ENCODE results near the gene PSTPIP2.
"Not testable (repeated sequence)": the region's sequence is repeated elsewhere in the genome, so short reads cannot be mapped to it uniquely, and the experiment has no call there.

The PSTPIP2 gene

DNA sequence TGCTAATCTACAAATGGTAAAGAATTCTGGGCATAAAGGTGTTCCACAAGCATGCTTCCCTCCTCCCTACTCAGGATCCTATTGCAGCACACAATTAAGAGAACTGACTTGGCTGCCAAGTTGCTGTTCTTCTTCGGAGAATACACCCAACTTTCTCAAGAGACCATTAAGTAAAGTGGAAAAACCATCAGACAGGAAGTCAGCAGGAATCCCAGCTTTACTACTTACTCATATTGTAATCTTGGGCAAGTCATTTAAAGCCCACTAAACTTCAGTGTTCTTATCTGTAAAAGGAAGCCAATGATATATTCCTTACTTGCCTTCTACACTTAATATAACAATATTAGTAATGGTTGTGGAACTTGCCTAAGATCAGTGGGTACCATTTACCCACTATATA, 37.8 kb downstream of the PSTPIP2 start:
- DNase-seq: no peak

DNA sequence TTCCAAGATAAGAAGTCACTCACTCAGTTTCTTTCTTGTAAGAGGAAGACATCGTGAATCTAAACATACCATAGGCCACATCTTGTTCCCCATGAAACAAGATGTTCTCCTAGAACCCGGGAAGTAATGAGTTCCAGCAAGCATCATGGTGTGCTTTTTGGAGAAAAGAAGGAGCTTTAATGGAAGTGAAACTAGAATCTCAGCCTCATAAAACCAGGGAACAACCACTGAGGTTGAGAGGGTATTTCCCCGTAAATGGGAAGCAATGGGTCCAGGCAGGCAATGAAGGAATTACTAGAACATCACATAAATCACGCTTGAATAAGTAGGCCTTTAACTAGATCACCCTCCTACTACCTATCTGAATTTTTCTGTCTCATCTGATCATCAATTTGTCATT, 40.3 kb downstream of the PSTPIP2 start:
- DNase-seq: no peak

DNA sequence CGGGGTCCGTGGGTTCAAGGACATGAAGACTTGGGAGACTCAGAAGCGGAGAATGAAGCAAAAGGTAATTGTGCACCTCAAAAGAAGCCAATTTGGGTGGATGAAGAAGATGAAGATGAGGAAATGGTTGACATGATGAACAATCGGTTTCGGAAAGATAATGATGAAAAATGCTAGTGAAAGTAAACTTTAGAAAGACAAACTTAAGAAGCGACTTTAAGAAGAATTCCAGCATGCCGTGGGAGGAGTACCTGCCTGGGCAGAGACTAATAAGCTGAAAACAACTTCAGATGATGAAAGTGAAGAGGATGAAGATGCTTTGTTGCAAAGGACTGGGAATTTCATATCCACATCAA, 43.5 kb downstream of the PSTPIP2 start:
- DNase-seq: no peak

DNA sequence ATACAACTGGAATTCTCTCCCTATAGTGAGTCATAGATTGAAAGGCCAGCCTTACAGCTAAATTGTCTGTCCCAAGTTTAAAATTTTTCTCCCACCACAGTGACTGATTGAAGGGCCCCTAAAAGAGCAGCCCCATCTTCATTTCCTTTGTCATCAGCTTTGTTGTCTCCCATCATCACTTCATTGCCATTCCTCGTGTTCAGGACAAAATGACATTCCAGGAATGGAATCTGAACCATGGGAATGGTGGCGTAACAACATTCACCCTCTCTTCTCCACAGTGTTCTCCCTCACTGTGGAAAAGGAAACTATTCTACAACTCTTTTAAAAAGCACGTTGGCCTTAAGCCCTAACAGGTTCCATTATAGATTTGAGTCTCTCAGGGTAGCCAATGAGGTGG, 52.1 kb downstream of the PSTPIP2 start:
- DNase-seq: no peak

DNA sequence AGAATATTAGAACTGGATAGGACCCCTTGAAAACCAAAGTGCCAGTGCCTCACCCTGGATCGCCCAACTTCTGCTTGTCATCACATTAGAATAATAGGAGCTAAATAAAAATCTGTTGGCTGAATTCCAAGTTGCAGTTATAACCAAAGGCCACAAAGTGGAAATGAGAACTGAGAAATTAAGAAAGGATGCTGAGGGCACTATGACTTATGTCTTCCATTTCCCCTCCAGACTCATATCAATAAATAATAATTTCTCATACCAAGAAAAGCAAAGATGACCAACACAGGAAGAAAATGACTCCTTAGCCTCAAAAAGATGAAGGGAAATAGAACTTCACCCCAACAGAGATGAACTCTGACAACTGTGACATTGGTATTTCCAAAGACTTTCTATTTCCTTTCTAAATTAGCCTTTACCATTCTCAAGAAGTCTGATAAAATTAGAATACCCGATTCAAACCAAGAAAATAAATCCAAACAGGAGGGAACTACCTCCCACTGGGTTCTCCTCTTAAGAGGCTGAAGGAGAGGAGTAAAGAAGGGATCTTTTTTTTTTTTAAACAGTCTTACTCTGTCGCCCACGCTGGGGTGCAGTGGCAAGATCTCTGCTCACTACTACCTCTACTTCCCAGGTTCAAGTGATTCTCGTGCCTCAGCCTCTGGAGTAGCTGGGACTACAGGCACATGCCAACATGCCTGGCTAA, 58.4 kb downstream of the PSTPIP2 start:
- no peak for DNase-seq

DNA sequence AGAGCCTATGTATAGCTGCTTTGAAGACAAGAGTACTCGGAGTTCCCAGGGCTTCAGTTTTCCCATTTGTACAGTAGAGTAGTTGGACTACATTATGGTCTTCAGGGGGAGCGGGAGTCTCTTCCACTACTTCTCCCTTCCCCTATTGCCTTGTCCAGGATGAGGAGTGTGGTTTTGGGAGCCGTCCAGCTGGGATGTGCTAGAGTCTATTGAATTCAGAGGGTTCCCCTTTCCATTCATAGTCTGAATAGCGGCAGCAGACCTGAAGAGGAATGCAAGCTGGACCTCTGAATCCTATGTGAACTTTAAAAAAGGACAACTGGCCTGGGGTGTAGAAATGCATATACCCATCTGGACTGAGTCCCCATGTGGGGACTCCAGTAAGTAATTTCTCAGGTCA, 61.4 kb downstream of the PSTPIP2 start:
- no peak for DNase-seq

DNA sequence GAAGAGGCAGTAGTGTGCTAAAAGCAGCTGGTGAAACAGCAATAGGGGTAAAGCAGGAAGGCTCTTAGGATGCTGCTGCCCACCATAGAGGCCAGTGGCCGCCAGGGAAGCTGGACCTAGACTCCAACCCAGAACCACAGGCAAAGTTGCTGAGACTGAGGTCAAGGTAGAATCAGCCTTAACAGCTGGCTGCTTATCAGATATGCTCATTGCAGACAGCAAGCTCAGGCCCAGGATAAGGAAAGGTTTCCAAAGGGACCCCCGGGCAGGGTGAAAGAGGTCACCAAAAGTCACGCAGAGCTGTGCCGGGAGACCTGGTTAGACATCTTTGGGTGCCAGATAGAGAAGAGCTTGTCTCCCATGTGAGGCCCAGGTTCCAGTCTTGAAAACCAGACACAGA, 62.0 kb downstream of the PSTPIP2 start:
- no peak for DNase-seq

DNA sequence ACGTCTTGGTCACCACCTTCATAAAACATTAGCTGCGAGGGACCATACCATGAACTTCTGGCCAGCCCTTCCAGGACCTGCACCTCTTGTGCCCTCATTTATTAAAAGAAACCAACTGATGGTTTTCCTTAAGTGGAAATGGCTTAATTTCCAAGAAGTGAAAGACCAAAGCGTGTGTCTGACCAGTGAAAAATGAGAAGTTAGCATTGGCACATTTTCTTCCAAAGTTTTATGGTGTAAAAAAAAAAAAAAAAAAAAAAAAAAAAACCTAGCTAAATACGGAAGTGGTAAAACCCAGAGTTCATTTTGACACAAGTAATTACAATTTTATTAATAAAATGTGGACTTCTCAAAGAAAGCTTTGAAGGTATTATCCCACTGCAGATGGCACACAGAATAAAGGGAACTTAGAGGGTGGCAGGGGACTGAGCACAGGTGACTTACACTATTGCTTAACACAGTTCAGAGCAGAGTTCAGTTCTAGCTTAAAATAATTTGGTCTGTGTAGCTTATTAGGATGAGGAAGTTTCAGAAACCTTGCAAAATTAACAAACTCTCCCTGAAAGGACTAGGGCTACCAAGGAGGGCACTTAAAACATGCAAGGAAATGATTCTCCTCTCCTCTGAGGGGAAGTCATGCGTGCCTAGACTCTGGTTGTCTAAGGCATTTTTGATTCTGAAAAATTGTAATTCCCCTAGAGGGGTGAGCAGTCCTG, 62.8 kb downstream of the PSTPIP2 start:
- no peak for DNase-seq

DNA sequence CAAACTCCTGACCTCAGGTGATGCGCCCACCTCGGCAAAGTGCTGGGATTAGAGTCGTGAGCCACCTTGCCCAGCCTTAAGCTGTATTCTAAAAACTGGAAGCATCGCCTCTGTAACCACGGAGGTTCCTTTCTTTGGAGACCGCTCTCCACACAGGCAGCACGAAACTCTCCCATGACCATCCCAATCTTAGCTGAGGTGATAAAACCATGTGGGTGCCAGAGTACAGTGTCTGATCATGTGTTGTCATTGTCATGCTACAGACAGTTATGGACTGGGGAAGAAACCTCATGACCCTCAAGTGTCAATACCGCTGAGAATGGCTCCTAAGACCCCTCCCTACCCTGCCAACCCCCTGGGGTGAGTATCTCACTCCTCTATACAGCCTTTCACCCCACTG, 63.5 kb downstream of the PSTPIP2 start:
- no peak for DNase-seq

DNA sequence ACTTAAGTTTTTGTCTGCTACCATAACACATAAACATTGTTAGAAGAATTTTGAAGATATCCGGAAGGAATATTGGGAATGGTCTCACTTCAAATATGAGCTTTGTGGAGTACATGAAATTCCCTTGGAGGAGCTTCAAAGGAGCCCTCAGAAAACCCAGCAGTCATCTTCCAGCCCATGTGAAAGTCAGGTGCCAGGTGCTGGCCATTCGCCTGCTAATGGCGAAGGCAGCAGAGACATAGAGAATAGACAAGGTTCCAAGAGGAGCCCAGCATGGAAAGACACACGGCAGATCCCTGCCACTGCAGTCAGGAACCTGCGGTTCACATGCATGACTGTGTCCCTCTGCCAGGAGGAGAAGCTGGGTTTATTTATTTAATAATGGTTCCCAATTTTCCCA, 64.9 kb downstream of the PSTPIP2 start:
- no peak for DNase-seq

DNA sequence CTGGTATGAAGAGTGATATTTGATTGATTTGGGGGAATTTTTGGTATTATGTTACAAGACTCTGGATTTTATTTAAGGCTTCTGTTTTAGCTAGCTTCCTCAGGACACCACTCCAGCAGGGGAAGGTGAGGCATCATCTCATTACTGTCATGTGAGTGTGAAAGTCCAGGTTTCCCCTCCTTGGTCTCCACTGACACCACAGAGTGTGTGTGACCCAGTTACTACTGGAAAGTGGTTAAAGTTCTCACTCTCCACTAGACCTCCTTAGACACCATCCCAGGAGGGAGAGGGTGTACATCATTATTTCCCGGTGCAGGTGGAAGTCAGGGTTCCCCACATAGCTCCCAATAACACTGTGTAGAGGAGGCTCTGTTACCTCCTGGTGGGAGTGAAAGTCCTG, 69.1 kb downstream of the PSTPIP2 start:
- no peak for DNase-seq

DNA sequence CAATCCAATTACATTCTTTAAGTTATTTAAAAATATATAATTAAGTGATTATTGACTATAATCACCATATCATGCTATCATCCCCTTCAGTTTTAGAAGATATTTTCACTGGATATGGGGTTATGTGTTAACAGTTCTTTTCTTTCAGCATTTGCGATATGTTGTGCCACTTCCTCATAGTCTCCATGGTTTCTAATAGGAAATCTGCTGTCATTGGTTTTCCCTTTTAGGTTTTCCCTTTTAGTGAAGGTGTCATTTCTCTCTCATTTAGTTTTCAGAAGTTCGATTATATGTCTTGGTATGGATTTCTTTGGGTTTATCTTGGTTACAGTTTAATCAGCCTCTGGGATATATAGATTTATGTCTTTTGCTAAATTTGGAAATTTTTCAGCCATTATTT, 70.2 kb downstream of the PSTPIP2 start:
- no peak for DNase-seq

DNA sequence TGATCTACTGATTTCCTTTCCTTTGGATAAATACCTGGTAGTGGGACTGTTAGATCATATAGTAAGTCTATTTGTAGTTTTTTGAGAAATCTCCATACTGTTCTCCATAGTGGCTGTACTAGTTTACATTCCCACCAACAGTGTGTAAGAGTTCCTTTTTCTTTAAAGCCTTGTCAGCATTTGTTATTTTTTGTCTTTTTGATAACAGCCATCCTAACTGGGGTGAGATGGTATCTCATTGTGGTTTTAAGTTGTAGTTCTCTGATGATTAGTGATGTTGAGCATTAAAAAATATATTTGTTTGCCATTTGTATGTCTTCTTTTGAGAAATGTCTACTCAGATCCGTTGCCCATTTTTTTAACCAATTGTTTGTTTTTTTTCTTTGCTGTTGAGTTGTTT, 71.0 kb downstream of the PSTPIP2 start:
- no peak for DNase-seq

DNA sequence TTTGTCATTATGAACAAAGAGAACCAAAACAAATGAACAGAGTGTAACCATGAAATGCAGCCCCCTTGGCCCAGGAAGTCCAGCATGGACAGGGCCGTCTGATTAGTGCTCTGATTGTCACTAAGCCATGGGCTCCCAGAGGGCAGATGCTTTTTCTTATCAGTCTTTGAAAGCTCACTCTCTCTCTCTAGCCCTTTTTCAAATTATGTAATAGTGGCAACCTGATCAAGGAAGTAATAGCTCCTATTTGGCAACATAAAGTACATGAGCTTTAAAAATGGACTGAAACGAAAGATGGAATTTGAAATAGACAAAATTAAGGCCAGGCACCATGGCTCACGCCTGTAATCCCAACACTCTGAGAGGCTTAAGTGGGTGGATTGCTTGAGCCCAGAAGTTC, 72.5 kb downstream of the PSTPIP2 start:
- no peak for DNase-seq

DNA sequence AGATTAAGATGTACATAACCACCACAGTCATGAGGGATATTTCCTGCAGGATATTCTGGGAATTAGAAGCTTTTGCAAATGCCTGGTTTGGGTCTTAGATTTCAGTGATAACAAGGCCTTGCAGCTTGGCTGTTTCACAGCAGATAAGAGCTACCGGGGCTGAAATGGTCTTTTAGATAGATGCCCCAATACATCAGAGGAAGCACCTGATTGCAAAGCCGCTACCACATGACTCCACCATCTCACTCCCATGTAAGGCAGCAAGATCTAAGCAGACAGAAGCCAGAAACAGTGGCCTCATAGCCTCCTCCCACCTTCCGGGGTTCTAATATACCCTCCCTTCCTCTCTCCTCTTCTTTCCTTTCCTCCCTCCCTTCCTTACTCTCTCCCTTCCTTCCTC, 73.8 kb downstream of the PSTPIP2 start:
- no peak for DNase-seq

DNA sequence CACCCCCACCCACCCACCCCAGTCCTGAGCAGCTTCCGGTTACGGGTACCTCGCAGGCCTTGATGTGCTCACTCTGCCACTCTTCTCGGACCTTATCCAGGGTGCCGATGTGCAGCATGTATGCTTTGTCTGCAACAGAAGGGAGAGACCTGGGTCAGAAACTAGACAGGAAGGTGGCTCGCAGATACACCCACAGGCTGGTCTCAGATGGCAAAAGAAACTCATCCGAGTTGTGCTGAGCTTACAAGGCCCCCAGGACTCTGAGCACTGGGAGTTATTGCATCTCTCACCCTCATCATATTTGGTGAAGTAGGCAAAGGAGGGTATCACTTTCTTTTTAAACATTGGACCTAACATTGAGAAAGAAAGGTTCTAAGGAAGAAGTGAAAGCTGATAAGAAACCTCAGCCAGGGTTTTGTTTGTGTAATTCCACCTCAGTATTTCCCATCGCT, 74.3 kb downstream of the PSTPIP2 start:
- no peak for DNase-seq

DNA sequence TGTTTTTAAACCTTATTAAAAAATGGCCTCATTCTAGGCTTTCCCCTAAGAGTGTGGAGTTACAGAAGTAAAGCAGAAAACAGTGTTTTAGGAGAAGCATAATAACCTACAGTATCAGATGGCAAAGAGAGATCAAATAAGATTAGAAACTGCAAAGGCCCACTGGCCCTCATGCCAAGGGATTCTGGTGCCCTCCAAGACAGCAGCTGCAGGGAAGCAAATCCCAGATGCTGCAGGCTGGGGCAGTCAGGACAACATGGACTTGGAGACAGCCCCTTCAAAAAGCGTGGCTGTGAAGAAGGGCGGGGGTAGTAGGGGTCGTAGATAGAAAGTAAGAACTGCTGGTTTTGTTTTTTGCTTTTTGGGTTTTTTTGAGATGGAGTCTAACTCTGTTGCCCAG, 76.6 kb downstream of the PSTPIP2 start:
- no peak for DNase-seq

DNA sequence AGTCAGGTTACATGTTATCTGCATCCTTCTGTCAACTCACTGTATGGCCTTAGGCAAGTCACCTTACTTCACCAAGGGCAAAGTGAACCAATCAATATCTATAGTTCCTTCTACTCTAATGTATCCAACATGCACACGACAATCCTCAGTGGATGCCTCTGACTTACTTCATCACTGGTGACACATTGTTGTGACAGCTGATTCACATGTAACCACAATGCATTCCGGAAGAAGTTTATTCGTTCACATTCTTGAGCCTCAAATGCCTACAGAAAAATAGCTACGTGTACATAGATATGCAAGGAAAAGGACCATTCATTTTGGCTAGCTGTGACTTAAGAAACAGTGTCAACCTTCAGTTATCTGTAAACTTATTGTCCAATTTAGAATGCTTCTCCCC, 78.6 kb downstream of the PSTPIP2 start:
- DNase-seq: no peak

DNA sequence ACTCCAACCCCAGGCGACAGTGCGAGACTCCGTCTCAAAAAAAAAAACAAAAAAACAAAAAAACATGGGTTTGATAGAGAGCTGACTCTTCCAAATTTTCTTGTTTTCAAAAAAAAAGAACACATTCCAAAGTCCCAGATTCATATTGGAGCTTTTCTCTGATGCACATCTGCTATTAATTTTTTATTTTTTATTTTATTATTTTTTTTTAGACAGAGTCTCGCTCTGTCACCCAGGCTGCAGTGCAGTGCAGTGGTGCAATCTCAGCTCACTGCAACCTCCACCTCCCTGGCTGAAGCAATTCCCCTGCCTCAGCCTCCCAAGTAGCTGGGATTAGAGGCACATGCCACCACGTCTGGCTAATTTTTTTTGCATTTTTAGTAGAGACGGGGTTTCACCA, 79.5 kb downstream of the PSTPIP2 start:
- not testable (repeated sequence) for DNase-seq

DNA sequence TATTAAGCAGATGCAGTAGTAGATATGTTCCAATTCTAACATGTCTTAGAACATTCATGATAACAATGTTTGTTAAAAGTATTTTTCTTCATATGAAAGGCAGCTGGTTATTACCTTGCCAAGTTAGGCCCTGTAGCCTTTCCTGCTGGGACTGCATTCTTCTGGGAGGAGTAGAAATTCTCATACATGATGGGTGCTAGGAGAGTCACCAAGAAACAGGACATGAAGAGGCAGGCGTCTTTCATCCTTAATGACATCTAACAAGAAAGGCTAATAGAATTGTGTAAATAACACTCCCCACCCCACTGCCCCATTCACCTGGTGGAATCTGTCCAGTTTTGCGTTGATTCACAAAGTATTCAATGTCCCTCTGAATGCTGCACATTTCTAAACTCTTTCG, 80.3 kb downstream of the PSTPIP2 start:
- no peak for DNase-seq

DNA sequence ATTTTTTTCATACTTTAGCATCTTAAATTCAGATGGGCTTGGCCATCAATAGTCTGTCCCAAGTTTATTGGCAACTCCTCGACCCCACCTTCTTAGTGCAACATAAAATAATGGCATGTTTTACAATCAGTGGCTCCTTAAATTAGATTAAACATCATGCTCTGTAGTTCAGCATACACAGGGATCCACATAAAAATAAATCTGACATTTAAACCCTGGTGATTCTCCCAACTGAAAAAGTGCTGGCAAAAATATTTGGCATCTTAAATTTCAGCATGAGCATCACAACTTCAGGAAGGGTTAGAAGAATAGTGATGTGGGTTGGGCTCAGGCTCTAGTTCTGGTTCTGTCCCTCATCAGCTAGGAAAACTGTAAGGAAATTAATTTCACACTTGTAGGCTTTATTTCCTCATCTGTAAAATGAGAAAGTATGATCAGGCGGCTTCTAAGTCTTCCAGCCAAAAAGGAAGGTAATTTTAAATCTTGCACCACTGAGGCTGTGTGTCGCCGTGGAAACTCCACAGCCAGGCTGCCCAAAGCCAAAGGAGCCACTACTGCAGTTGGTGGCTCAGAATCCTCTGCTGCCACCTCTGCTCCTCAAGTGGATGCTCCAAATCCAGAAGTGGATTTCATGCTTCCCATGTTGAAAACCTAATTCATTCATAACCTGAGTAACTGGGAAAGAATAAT, 87.4 kb downstream of the PSTPIP2 start:
- no peak for DNase-seq

DNA sequence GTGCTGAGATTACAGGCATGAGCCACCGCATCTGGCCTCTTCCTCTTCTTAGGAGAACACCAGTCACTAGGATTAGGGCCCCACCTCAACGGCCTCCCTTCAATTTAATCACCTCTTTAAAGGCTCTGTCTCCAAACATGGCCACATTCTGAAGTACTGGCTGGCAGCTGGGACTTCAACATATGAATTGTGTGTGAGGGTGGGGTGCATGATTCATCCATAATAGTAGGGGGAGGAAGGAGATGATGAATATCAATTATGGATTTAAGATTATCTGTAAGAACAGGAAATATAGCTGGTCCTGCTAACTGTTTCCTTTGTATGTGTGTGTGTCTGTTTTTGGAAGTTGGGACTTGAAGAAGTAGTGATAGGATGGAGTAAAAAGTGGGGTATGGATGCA, 90.2 kb downstream of the PSTPIP2 start:
- no peak for DNase-seq

DNA sequence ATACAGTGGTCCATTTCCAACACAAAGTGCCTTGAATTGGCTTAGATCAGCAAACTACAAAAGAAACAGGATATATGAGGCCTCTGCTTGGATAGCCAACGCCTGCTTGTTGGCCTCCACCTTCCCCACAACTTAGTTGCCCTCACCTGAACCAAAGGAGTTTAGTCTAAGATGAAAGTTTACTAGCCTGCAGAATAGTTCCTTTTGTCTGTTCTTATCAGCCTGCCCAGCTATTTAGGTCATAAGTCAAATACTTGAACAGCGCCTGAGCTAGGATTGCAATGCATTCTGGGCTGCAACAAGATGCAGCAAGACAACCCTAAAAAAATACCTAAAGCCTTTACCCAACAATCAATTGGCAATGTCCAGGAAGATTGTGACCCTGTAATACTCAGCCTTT, 91.8 kb downstream of the PSTPIP2 start:
- DNase-seq: no peak

DNA sequence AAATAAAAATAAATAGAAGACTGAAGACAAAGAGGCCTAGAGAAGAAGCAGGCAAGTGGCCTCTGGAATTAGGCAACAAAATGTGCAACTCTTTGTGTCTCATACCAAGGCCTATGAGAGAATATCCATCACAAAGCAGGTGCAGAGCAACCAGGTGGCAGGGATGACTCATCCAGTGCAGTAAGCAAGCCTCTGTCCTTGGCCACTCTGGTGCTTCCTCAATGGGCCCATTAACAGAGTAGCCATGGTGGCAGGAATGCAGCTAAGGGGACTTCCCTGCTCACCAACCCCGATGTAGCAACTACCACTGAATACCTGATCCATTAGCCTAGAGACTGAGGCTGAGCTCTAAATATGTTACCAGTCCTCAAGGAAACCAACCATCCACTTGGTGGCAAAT, 94.0 kb downstream of the PSTPIP2 start:
- peak; percentile 15 for DNase-seq

Measured in NCI-H510A (cell line).